Activated naive CD8-positive, alpha-beta T cell treated with anti-CD3 and anti-CD28 coated beads for 36 hours (primary cell): ENCODE data around the gene SLC7A6OS. TPM values are rescaled to one million over a fixed set of nuclear protein-coding genes. Genes with fewer than 3 reads are reported as not detected.

ENCODE experiments used
- DNase-seq: peaks from one replicate; pipeline ENCODE4 v3.0.0; 2021
- H3K27ac Mint-ChIP-seq: one replicate; pipeline ENCODE4 v1.8.0; 2022; ENCODE audit warnings: mild to moderate bottlenecking, moderate library complexity, mixed read lengths
- H3K27me3 Mint-ChIP-seq: one replicate; pipeline ENCODE4 v1.8.0; 2022; ENCODE audit warnings: mild to moderate bottlenecking, mixed read lengths
- H3K36me3 Mint-ChIP-seq: one replicate; pipeline ENCODE4 v1.8.0; 2021; ENCODE audit warnings: mild to moderate bottlenecking, mixed read lengths
- H3K4me1 Mint-ChIP-seq: one replicate; pipeline ENCODE4 v1.8.0; 2021; ENCODE audit warnings: mixed read lengths
- H3K4me3 Mint-ChIP-seq: one replicate; pipeline ENCODE4 v1.8.0; 2022; ENCODE audit warnings: mild to moderate bottlenecking, moderate library complexity, mixed read lengths
- H3K9me3 Mint-ChIP-seq: one replicate; pipeline ENCODE4 v1.8.0; 2022; ENCODE audit warnings: mixed read lengths
- total RNA-seq, 2 experiments: library from RNA; stranded (reverse); gene quantifications; one replicate each; pipeline ENCODE4 v1.2.3, GENCODE V29; 2021

The SLC7A6OS gene
- total RNA-seq, 2 experiments from 2014 or later = 23.0 to 23.3 TPM

DNA sequence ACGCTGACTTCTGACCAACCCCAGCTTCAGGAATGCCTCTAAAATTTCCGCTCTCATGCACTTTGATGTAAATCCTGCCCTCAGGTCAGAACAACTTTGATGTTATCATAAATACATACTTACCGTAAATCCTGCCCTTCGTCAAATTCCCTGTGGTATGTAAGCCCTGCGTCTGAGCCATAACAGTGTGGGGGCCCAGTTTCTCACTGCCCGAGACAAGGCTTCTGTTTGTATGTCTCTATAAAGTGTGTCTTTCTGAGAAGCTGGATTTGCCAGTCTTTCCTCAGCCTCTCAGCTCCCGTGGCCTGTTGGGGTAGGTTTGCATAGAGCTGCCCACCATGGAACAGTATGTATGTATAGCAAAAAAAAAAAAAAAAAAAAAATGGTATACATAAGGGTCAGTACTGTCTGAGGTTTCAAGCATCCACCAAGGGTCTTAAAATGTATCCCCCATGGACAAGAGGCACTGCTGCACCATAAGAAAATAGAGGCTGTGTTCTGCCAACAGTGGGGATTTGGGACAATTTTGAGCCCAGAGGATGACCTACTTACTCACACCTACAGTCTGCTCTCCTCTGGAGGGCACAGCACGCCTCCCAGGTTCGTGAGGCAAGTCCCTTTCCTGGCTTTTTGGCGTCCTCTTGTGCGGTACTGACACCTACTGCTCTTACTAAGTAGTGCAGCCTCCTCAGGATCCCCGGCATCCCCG, 17.6 kb upstream of the SLC7A6OS start:
- H3K27me3 Mint-ChIP-seq = no peaks in the 10 kb centered on the region
- H3K4me3 Mint-ChIP-seq = no peak overlapping the region
- peak; percentile 75 for DNase-seq
- H3K4me1 Mint-ChIP-seq = peaks cover 21% of the 10 kb centered on the region
- H3K36me3 Mint-ChIP-seq = peaks cover 10% of the 10 kb centered on the region
- H3K27ac Mint-ChIP-seq = no peak overlapping the region
- no peaks in the 10 kb centered on the region for H3K9me3 Mint-ChIP-seq

DNA sequence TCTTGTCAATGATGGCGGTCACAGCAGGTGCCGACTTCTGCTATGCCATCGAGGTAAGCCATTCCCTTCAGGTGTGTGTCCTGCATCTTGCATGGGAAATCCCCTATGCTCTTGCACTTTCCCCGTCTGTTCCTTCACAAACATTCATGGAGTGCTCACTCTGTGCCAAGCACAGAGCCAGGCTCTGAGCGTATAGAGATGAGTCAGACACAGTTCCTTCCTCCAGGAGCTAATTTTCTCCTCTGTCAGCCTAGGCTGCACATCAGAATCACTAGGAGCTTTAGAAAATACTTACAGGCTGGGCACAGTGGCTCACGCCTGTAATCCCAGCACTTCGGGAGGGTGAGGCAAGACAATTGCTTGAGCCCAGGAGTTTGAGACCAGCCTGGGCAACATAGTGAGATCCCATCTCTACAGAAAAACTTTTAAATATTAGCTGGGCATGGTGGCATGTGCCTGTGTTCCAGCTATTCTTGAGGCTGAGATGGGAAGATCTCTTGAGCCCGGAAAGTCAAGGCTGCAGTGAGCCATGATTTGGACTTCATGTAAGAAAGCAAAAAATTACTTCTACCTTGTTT, 14.1 kb upstream of the SLC7A6OS start:
- Mint-ChIP-seq H3K9me3 (no peaks in the 10 kb centered on the region), H3K4me1 (peaks cover 18% of the 10 kb centered on the region), H3K27ac (no peak overlapping the region), H3K36me3 (peaks cover 10% of the 10 kb centered on the region), H3K4me3 (no peak overlapping the region), H3K27me3 (no peaks in the 10 kb centered on the region)
- DNase-seq = no peak

DNA sequence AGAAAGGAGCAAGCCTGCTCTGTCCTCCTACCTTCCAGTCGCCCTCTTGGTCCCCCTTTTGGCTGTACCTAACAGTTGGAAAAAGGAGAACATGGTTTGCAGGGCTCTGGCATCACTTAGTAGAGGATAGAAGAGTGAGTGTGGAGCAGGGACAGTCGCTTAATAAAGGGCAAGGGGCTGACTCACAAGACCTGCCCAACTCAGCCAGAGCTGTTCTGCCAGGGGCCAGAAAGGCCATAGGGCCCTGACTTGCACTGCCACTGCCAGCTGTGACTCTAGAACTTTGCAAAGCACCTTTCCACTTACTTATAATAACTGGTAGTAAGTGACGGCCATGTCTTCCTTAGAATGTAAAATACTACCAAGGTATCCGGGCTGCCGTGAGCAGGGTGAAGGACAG, 13.6 kb upstream of the SLC7A6OS start:
- DNase-seq = no peak
- Mint-ChIP-seq H3K27ac (no peak overlapping the region), H3K36me3 (peaks cover 10% of the 10 kb centered on the region), H3K27me3 (no peaks in the 10 kb centered on the region), H3K4me1 (peaks cover 20% of the 10 kb centered on the region), H3K4me3 (no peak overlapping the region), H3K9me3 (no peaks in the 10 kb centered on the region)

DNA sequence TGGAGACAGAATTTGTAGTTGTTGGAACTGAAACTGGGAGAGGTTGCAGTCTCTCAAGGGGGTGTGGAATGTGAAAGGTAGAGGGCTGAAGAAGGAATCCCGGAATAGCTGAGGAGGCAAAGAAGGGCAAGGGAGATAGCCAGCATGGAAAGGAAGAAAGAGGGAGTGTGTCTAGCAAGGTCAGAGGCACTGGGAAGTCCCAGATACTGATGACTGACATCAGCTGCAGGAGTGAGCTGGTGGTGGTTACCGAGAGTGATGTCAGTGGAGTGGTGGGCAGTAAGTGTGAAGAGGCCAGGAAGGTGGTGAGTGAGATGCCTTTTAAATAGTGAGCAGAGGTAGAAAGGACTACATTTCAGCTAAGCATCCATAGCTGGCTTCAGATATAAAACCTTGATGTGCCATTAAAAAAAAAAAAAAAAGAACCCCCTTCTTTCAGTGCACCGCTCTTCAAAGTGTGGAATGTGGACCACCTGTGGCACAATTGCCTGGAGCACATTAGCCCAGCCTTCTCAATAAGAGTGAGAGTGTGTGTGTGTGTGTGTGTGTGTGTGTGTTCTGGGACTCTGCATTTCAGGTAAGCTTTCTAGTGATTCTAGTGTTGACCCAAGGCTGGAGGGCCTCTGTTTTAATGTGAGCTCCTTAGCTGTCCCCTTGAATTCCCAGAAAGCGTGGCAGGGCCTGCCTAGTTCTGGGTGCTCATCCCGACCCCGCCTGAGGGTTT, 8.6 kb upstream of the SLC7A6OS start:
- peaks cover 18% of the 10 kb centered on the region for H3K4me1 Mint-ChIP-seq
- peaks cover 19% of the 10 kb centered on the region for H3K36me3 Mint-ChIP-seq
- peak overlapping the region; percentile 73 for H3K27ac Mint-ChIP-seq
- H3K9me3 Mint-ChIP-seq = no peaks in the 10 kb centered on the region
- H3K4me3 Mint-ChIP-seq = peak overlapping the region; percentile 26
- no peaks in the 10 kb centered on the region for H3K27me3 Mint-ChIP-seq
- DNase-seq = peak; percentile 66

DNA sequence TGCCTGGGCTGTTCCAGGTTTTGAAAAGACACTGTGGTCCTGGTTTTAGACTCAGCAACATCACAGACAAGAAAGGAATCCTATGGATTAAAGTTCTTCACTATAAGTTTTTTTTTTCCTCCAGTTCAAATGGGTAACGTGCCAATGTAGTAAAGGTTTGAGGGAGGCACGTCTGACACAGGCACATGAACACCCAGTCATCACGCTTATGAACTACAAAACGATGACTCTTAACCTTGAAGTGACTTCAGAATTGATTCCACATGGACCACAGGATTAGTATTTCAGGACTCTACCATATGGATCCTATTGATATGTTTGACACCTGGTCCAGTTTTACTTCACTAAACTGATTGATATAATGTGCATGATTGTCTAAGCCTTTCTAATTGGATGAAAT, 2.4 kb upstream of the SLC7A6OS start:
- H3K27ac Mint-ChIP-seq = no peak overlapping the region
- H3K9me3 Mint-ChIP-seq = no peaks in the 10 kb centered on the region
- no peaks in the 10 kb centered on the region for H3K27me3 Mint-ChIP-seq
- H3K36me3 Mint-ChIP-seq = peaks cover 18% of the 10 kb centered on the region
- no peak overlapping the region for H3K4me3 Mint-ChIP-seq
- H3K4me1 Mint-ChIP-seq = peaks cover 35% of the 10 kb centered on the region
- no peak for DNase-seq

DNA sequence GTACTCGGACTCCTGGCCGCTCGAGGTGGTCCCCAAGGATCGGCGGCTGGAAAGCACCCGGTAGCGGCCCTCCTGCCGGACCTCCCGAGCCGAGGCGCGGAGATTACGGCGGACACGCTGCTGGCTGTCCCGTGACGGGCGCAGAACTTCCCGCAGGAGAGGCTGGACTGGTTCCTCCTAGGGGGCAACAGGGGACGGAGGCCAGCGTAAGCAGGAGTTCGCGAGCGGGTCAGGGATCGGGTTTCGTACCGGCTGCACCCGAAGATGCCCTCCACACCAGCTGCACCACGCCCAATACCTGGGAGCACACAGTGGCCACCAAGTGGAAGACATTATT, 341 bp downstream of the SLC7A6OS start:
- H3K9me3 Mint-ChIP-seq = no peaks in the 10 kb centered on the region

DNA sequence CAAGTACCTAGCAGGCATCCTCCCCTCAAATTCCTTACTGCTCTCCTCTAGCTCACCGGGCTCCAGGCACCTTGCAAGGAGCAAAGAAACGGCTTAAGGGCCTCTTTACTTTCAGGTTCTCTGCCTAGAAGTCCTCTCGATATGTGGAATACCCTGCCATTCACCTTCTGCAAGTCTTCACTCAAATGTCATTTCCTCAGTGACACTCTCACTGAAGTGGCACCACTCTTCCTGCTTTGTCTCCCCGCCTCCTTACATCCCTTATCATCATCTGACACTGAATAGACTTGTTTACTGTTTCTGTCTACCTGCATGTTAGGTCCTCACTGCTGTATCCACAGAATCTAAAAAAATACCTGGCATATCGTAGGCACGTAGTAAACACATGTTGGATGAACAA, 947 bp downstream of the SLC7A6OS start:
- DNase-seq = no peak
- Mint-ChIP-seq H3K4me1 (peaks cover 41% of the 10 kb centered on the region), H3K9me3 (no peaks in the 10 kb centered on the region), H3K36me3 (peaks cover 14% of the 10 kb centered on the region), H3K4me3 (peak overlapping the region; percentile 93), H3K27ac (peak overlapping the region; percentile 95), H3K27me3 (no peaks in the 10 kb centered on the region)

More for the DNA sequence above, 341 bp downstream of the SLC7A6OS start:
- no peaks in the 10 kb centered on the region for H3K27me3 Mint-ChIP-seq
- H3K36me3 Mint-ChIP-seq = peaks cover 17% of the 10 kb centered on the region
- H3K4me1 Mint-ChIP-seq = peaks cover 41% of the 10 kb centered on the region
- no peak for DNase-seq
- H3K4me3 Mint-ChIP-seq = peak overlapping the region; percentile 93
- H3K27ac Mint-ChIP-seq = peak overlapping the region; percentile 95

DNA sequence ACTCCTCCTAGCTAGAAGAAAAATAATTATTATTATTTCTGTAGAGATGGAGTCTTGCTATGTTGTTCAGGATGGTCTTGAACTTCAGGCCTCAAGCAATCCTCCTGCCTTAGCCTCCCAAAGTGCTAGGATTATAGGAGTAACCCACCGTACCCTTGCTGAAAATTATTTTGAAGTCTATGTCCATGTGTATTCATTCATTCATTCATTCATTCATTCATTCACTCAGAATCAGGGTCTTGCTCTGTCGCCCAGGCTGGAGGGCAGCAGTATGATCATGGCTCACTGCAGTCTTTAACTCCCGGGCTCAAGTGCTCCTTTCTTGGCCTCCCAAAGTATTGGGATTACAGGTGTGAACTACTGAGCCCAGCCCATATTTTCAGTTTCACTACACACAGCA, 4.1 kb downstream of the SLC7A6OS start:
- Mint-ChIP-seq H3K9me3 (no peaks in the 10 kb centered on the region), H3K4me3 (no peak overlapping the region), H3K27me3 (no peaks in the 10 kb centered on the region), H3K36me3 (peaks cover 22% of the 10 kb centered on the region), H3K4me1 (peaks cover 18% of the 10 kb centered on the region), H3K27ac (no peak overlapping the region)
- DNase-seq = no peak

DNA sequence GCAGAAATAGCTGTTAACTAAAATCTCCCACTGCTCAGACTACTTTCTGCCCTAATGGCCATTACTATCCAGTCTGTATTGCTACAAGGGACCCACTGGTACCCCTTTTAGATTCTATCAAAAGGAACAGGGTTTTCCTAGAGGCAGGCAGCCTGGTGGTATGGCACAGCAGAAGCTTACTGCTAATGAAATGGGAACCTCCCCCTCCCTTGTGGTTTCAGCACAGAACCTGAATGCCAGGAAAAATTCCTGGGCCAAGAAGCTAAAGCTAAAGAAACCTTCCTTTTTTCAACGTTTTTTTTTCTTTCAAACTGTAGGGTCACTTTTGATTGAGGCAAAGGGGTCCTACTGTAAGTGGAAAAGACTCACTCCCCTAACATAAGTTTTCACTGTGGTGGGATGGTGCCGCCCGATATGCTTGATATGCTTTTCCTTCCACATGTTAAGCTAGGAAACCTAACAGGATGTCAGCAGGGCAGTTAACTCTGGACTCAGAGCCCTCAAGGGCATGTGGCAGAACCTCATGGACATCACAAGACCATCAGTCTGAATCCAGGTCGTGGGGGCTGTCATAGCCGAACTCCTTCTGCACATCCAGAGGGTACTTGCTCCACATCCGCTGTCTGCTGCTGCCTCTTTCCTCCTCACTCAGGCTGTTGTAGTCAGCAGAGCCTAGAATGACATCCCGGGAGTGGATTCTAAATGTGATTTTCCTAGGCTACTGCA, 9.8 kb downstream of the SLC7A6OS start:
- Mint-ChIP-seq H3K4me3 (no peak overlapping the region), H3K27me3 (no peaks in the 10 kb centered on the region)

DNA sequence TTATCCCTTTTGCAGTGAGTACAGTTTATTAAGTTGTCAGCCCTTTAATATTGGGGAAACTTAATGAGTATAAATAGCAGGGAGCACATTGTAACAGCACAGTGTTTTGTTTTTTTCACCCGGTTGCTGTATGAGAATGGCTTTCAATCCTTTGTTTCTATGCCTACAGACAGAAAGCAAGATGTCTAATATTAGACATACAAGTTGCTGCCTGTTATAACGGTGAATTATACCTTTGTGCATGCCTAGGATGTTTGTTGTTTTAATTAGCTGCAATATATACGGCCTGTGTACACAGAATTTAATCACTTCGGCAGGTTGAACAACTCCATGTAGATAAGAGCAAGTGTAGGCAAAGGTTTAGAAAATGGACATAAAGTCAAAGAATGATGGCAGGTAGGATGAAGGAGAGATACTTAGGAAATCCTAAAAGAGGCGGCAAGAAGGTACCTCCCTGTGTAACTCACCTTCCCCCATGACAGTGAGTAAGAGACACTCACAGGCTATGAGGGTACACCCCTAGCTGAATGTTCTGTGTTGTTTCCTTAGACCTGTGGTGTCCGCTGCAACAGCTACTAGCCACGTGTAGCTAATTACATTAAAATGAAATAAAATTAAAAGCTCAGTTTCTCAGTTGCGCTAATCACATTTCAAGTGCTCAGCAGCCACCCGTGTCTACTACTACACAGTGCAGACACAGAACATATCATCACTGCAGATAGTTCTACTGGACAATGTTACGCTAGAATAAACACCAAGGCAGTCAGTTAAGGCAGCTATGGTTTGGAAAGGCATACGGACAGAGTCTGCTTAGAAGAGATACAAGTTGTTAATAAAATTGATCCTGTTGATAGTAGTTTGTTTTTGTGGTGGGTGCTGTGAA, 10.9 kb downstream of the SLC7A6OS start:
- H3K36me3 Mint-ChIP-seq = peaks cover 30% of the 10 kb centered on the region
- H3K4me1 Mint-ChIP-seq = peaks cover 4% of the 10 kb centered on the region
- no peaks in the 10 kb centered on the region for H3K9me3 Mint-ChIP-seq
- H3K27me3 Mint-ChIP-seq = no peaks in the 10 kb centered on the region
- peak overlapping the region; percentile 61 for H3K27ac Mint-ChIP-seq
- H3K4me3 Mint-ChIP-seq = no peak overlapping the region
- no peak for DNase-seq

More for the DNA sequence above, 9.8 kb downstream of the SLC7A6OS start:
- peaks cover 30% of the 10 kb centered on the region for H3K36me3 Mint-ChIP-seq
- no peaks in the 10 kb centered on the region for H3K9me3 Mint-ChIP-seq
- H3K4me1 Mint-ChIP-seq = peaks cover 4% of the 10 kb centered on the region
- H3K27ac Mint-ChIP-seq = peak overlapping the region; percentile 61
- DNase-seq = no peak

DNA sequence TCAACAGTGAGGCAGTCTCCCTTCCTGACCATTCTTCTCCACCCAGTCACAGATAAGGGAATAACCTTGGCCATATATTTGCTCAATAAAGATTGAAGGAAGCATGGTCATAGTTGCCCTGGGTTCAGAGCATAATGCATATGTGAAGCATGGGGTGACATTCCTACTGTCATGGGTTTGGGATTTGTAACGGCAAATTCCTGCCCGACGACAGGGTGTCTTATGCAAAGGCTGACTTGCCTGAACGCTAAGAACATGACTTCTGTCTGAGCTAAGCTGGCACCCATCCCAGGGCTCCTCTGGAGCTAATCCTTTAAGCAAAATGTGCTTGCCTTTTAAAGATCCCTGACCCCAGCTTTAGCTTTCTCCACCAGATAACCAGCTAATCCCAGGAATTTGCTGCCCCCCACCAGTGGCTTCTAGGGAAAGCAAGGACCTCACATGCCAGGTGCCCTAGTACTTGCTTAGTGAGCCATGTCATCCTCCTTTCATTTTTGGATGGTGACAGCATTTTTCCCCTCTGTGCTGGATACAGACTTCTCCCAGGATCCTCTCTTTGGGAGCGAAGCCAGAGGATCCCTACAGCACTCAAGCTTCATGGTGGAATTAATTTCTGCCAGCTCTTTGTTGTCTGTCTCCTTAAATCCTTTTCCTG, 11.7 kb downstream of the SLC7A6OS start:
- Mint-ChIP-seq H3K27me3 (no peaks in the 10 kb centered on the region), H3K4me3 (no peak overlapping the region), H3K27ac (peak overlapping the region; percentile 46), H3K36me3 (peaks cover 35% of the 10 kb centered on the region), H3K4me1 (peaks cover 4% of the 10 kb centered on the region), H3K9me3 (no peaks in the 10 kb centered on the region)
- no peak for DNase-seq

DNA sequence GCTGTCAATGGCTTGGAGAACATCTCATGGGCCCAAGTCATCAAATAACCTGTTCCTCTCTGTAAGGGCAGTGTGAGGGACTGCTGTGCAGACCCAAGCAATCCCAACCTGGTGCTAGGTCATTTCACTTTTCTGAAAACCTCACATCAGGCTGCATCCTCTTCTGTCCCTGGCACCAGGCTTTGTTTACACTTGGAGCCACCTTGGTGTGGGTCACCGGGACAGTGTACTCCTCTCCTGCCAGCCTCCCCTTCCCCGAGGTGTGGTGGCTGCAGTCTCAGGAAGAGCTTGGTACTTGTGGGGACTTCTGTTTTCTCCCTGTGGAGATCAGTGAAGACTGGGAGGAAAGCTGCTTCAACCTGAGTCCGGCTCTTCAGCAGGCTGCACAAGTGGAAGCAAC, 12.4 kb downstream of the SLC7A6OS start:
- Mint-ChIP-seq H3K27ac (peak overlapping the region; percentile 46), H3K27me3 (no peaks in the 10 kb centered on the region), H3K4me1 (peaks cover 8% of the 10 kb centered on the region), H3K4me3 (no peak overlapping the region), H3K9me3 (no peaks in the 10 kb centered on the region), H3K36me3 (peaks cover 32% of the 10 kb centered on the region)
- DNase-seq = no peak

DNA sequence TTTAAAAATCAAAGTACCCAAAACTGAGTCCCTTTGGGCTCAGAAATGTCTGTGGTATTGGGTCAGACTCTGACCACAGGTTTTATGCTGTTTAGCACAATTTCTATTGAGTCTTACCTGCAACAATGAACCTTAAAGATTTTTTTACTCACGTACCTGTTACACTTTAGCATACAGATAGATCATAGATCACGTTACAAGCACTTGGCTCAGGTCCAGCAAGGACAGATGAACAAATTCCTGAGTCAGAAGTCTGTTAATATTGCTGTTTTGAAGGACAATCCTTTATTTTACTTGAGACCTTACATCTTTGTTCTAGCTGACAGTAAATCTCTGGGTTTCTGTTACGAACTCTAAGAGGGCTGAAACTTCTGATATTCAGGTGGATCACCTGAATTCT, 12.8 kb downstream of the SLC7A6OS start:
- H3K27ac Mint-ChIP-seq = peak overlapping the region; percentile 46
- no peak overlapping the region for H3K4me3 Mint-ChIP-seq
- peaks cover 10% of the 10 kb centered on the region for H3K4me1 Mint-ChIP-seq
- DNase-seq = no peak
- H3K9me3 Mint-ChIP-seq = no peaks in the 10 kb centered on the region
- H3K36me3 Mint-ChIP-seq = peaks cover 31% of the 10 kb centered on the region
- no peaks in the 10 kb centered on the region for H3K27me3 Mint-ChIP-seq

DNA sequence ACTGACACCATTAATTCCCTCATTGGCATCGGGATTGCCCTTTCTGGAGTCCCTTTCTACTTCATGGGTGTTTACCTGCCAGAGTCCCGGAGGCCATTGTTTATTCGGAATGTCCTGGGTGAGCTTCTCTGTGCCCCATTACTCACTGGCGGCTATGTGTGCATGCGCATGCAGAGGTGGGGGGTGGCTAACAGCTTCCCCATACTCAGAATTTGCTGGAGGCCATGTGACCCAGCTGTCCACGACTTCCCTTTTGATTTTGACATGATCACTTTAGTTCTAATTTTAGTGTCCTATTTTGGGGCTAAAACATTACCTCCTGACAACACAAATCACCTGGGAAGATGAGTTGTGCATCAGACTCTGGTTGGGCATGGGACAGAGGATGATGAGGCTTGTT, 14.1 kb downstream of the SLC7A6OS start:
- DNase-seq = no peak
- Mint-ChIP-seq H3K9me3 (no peaks in the 10 kb centered on the region), H3K27ac (peak overlapping the region; percentile 25), H3K27me3 (no peaks in the 10 kb centered on the region), H3K4me3 (no peak overlapping the region), H3K4me1 (peaks cover 20% of the 10 kb centered on the region), H3K36me3 (peaks cover 31% of the 10 kb centered on the region)
